Measurements from ENCODE around the gene SPTBN4. TPM values are rescaled to one million over a fixed set of nuclear protein-coding genes. Genes with fewer than 3 reads are reported as not detected.

SPTBN4 gene
- total and polyA plus RNA-seq, 2 donors (not counting 1 experiment from before 2014, with no cell fraction given), result 0.03 to 0.67 TPM

- Mint-ChIP-seq H3K9me3 (ENCODE audit: insufficient read depth) (no peaks in the 10 kb centered on the region), H3K4me1 (peaks cover 9% of the 10 kb centered on the region), H3K27me3 (no peaks in the 10 kb centered on the region), H3K27ac (no peak overlapping the region), H3K4me3 (no peak overlapping the region)
- H3K4me1 ChIP-seq (ENCODE audit: control insufficient read depth in 2 of 2, insufficient read depth in 2 of 2, low read length in 2 of 2), result peaks cover 10 to 12% of the 10 kb centered on the region in 2 donors
- H3K4me2 ChIP-seq (replicated peaks; ENCODE audit: low read depth, low read length, poor library complexity, severe bottlenecking), result no peak overlapping the region
- ChIA-PET POLR2A (interaction anchor here (0.7 kb wide), 1 partner anchor 414 kb away, joined by 4 read pairs; no protein-coding TSS in a partner anchor), CTCF (interaction anchor here (0.9 to 2.0 kb wide), 3 partner anchors 11 to 38 kb away, joined by 3 to 5 read pairs (median 3); no protein-coding TSS in a partner anchor)
- no peaks in the 10 kb centered on the region for H4K20me1 ChIP-seq (ENCODE audit: control insufficient read depth, insufficient read depth, low read length, poor library complexity, severe bottlenecking)
- H3K36me3 ChIP-seq (replicated peaks in 1 of 2; ENCODE audit: control extremely low read depth in 1 of 2, control insufficient read depth in 1 of 2, extremely low read depth in 1 of 2, insufficient read depth in 2 of 2, low read length in 1 of 2), result no peaks in the 10 kb centered on the region
- intact Hi-C loops (cut with micrococcal nuclease), result no loop called here
- no peak for DNase-seq
- TF ChIP-seq, protein P1, sequence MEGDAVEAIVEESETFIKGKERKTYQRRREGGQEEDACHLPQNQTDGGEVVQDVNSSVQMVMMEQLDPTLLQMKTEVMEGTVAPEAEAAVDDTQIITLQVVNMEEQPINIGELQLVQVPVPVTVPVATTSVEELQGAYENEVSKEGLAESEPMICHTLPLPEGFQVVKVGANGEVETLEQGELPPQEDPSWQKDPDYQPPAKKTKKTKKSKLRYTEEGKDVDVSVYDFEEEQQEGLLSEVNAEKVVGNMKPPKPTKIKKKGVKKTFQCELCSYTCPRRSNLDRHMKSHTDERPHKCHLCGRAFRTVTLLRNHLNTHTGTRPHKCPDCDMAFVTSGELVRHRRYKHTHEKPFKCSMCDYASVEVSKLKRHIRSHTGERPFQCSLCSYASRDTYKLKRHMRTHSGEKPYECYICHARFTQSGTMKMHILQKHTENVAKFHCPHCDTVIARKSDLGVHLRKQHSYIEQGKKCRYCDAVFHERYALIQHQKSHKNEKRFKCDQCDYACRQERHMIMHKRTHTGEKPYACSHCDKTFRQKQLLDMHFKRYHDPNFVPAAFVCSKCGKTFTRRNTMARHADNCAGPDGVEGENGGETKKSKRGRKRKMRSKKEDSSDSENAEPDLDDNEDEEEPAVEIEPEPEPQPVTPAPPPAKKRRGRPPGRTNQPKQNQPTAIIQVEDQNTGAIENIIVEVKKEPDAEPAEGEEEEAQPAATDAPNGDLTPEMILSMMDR (IDR thresholded peaks at IDR 0.05), result no peak
- no peak for TF ChIP-seq EZH2 (IDR thresholded peaks at IDR 0.05; ENCODE audit: borderline replicate concordance, insufficient read depth, low read depth, low read length, poor library complexity, severe bottlenecking)
- no peak for ATAC-seq (ENCODE audit: low read depth)
- H3K9me3 ChIP-seq (ENCODE audit: control extremely low read depth in 1 of 3, control insufficient read depth in 2 of 3, insufficient read depth in 1 of 3, low read length in 2 of 3), result peaks cover 0 to 5% (median 0%) of the 10 kb centered on the region in 3 donors
- no peak overlapping the region for H3K4me3 ChIP-seq (ENCODE audit: control extremely low read depth in 1 of 5, extremely low read depth in 1 of 5, insufficient read depth in 1 of 5, low read depth in 2 of 5, low read length in 4 of 5)
- 79% methylated on average over 5 of the region's 5 CpGs for WGBS (ENCODE audit: insufficient coverage)
- H3K79me2 ChIP-seq (ENCODE audit: control insufficient read depth, insufficient read depth, low read length), result no peaks in the 10 kb centered on the region
- H3K27me3 ChIP-seq (replicated peaks in 1 of 4; ENCODE audit: control extremely low read depth in 1 of 4, control insufficient read depth in 3 of 4, insufficient read depth in 4 of 4, low read length in 3 of 4), result no peaks in the 10 kb centered on the region
- H2AFZ ChIP-seq (ENCODE audit: insufficient read depth, low read depth, low read length, poor library complexity, severe bottlenecking), result no peak overlapping the region
- no peak overlapping the region for H3K27ac ChIP-seq (ENCODE audit: low read length in 2 of 2)
- no peak overlapping the region for H3K9ac ChIP-seq (ENCODE audit: low read length)
Observed at GRCh38 chr19:40457048-40457447, 9.8 kb upstream of the SPTBN4 start.

- TF ChIP-seq, protein P1 (IDR thresholded peaks at IDR 0.05), result no peak
- no peak for TF ChIP-seq EZH2 (IDR thresholded peaks at IDR 0.05; ENCODE audit: borderline replicate concordance, insufficient read depth, low read depth, low read length, poor library complexity, severe bottlenecking)
- H3K27ac Mint-ChIP-seq, result no peak overlapping the region
- H3K9me3 Mint-ChIP-seq (ENCODE audit: insufficient read depth), result no peaks in the 10 kb centered on the region
- 93% methylated on average over 15 of the region's 27 CpGs for WGBS (ENCODE audit: insufficient coverage)
- Histone ChIP-seq H3K4me1 (ENCODE audit: control insufficient read depth in 2 of 2, insufficient read depth in 2 of 2, low read length in 2 of 2) (peaks cover 10 to 14% of the 10 kb centered on the region in 2 donors), H4K20me1 (ENCODE audit: control insufficient read depth, insufficient read depth, low read length, poor library complexity, severe bottlenecking) (no peaks in the 10 kb centered on the region), H3K9ac (ENCODE audit: low read length) (no peak overlapping the region), H3K9me3 (ENCODE audit: control extremely low read depth in 1 of 3, control insufficient read depth in 2 of 3, insufficient read depth in 1 of 3, low read length in 2 of 3) (peaks cover 0 to 5% (median 0%) of the 10 kb centered on the region in 3 donors), H3K4me2 (replicated peaks; ENCODE audit: low read depth, low read length, poor library complexity, severe bottlenecking) (no peak overlapping the region), H2AFZ (ENCODE audit: insufficient read depth, low read depth, low read length, poor library complexity, severe bottlenecking) (no peak overlapping the region), H3K4me3 (ENCODE audit: control extremely low read depth in 1 of 5, extremely low read depth in 1 of 5, insufficient read depth in 1 of 5, low read depth in 2 of 5, low read length in 4 of 5) (no peak overlapping the region), H3K27ac (ENCODE audit: low read length in 2 of 2) (no peak overlapping the region), H3K27me3 (replicated peaks in 1 of 4; ENCODE audit: control extremely low read depth in 1 of 4, control insufficient read depth in 3 of 4, insufficient read depth in 4 of 4, low read length in 3 of 4) (no peaks in the 10 kb centered on the region), H3K79me2 (ENCODE audit: control insufficient read depth, insufficient read depth, low read length) (no peaks in the 10 kb centered on the region), H3K36me3 (replicated peaks in 1 of 2; ENCODE audit: control extremely low read depth in 1 of 2, control insufficient read depth in 1 of 2, extremely low read depth in 1 of 2, insufficient read depth in 2 of 2, low read length in 1 of 2) (no peaks in the 10 kb centered on the region)
- intact Hi-C loops (cut with micrococcal nuclease), result no loop called here
- ChIA-PET CTCF (interaction anchor here (0.7 to 2.0 kb wide), 3 partner anchors 37 to 189 kb away, joined by 3 to 5 read pairs (median 3); no protein-coding TSS in a partner anchor), POLR2A (no interaction called here)
- no peaks in the 10 kb centered on the region for H3K27me3 Mint-ChIP-seq
- ATAC-seq (ENCODE audit: low read depth) (no peak), DNase-seq (no peak)
- H3K4me1 Mint-ChIP-seq, result peaks cover 13% of the 10 kb centered on the region
- no peak overlapping the region for H3K4me3 Mint-ChIP-seq
Observed at GRCh38 chr19:40457953-40458596, 8.7 kb upstream of the SPTBN4 start.

Measured in B cell (primary cell).